Tibial nerve (tissue), 3 donors: ENCODE results near the gene NAPSA.

Experiments
- POLR2A ChIP-seq, 2 donors: fragments of 450-650 bp; IDR thresholded peaks; one replicate each; pipeline ENCODE4 v1.6.1; 2017; ENCODE audit warnings: antibody characterized with exemption in 2 of 2, mild to moderate bottlenecking in 2 of 2, moderate library complexity in 2 of 2
- TF ChIP-seq, protein P1 (sequence below), 5 experiments: fragments of 200-600 bp in 3 of 5; fragments of 450-650 bp in 2 of 5; sonication (generic) in 3 of 5; IDR thresholded peaks; one replicate each; pipeline ENCODE4 v1.5.1; 2016 to 2019; ENCODE audit warnings: antibody characterized with exemption in 5 of 5, mild to moderate bottlenecking in 3 of 5, moderate library complexity in 2 of 5

DNA sequence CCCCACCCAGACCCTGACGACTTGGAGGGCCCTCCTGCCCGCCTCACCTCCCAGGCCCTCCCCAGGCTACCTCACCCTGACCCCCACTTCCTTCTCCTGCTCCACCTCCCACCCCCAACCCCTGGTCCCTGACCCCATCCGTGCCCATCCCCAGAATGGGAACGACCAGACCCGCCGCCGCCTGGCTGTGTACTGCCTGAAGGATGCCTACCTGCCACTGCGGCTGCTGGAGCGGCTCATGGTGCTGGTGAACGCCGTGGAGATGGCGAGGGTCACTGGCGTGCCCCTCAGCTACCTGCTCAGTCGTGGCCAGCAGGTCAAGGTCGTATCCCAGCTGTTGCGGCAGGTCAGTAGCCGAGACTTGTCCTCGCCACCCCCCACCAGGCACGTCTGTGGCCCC lies 41.4 kb upstream of the NAPSA start:
- TF ChIP-seq, protein P1, sequence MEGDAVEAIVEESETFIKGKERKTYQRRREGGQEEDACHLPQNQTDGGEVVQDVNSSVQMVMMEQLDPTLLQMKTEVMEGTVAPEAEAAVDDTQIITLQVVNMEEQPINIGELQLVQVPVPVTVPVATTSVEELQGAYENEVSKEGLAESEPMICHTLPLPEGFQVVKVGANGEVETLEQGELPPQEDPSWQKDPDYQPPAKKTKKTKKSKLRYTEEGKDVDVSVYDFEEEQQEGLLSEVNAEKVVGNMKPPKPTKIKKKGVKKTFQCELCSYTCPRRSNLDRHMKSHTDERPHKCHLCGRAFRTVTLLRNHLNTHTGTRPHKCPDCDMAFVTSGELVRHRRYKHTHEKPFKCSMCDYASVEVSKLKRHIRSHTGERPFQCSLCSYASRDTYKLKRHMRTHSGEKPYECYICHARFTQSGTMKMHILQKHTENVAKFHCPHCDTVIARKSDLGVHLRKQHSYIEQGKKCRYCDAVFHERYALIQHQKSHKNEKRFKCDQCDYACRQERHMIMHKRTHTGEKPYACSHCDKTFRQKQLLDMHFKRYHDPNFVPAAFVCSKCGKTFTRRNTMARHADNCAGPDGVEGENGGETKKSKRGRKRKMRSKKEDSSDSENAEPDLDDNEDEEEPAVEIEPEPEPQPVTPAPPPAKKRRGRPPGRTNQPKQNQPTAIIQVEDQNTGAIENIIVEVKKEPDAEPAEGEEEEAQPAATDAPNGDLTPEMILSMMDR (IDR thresholded peaks at IDR 0.05): no peak
- TF ChIP-seq POLR2A (IDR thresholded peaks at IDR 0.05): no peak
